Measurements from ENCODE around the gene TBL2. TPM values are rescaled to one million over a fixed set of nuclear protein-coding genes. Genes with fewer than 3 reads are reported as not detected.
"Not testable (repeated sequence)": the region's sequence is repeated elsewhere in the genome, so short reads cannot be mapped to it uniquely, and the experiment has no call there.

TBL2 gene
- total RNA-seq, 1 donor from 2014 or later, result 29.0 TPM

DNA sequence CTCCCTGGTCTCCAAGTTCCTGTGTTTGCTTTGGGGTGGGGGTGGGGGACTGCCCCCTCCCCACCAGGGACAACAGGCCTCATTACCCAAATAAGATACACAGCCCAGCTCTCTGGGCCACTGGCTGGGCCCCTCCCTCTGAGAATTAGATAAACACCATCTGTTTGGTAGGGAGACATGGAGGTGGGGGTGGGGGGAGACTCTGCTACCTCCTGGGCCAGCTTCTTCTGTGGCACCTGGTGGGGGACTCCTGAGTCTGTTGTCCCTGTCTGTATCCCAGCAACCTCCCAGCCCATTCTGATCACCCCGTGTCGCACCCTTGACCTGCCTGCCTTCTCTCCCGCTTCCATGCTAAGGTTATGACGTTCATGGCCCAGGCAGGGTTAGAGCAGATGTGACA is 40.2 kb upstream of the TBL2 start:
- peaks cover 12% of the 10 kb centered on the region for H3K4me1 ChIP-seq

DNA sequence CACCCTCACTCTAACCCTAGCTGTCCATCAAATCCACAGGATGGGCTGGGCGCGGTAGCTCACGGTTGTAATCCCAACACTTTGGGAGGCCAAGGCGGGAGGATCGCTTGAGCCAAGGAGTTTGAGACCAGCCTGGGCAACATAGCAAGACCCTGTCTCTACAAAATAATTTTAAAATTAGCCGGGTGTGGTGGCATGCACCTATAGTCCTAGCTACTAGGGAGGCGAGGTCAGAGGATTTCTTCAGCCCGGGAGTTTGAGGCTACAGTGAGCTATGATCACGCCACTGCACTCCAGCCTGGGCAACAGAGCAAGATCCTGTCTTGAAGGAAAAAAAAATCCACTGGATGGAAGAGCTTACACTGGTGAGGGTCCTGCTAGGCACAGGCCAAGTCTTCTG is 39.1 kb upstream of the TBL2 start:
- H3K9me3 ChIP-seq; intact Hi-C loops (cut with DNase I); H3K4me1 ChIP-seq; H3K4me3 ChIP-seq; H3K36me3 ChIP-seq; DNase-seq (ENCODE audit: extremely low spot score in 2 of 2); H3K27ac ChIP-seq; H3K27me3 ChIP-seq: not testable (repeated sequence)

More for the DNA sequence above, 40.2 kb upstream of the TBL2 start:
- TF ChIP-seq POLR2A (IDR thresholded peaks at IDR 0.05) (no peak), POLR2AphosphoS5 (IDR thresholded peaks at IDR 0.05; ENCODE audit: insufficient read depth in 1 of 2, low read depth in 1 of 2) (no peak)
- TF ChIP-seq, protein P1, sequence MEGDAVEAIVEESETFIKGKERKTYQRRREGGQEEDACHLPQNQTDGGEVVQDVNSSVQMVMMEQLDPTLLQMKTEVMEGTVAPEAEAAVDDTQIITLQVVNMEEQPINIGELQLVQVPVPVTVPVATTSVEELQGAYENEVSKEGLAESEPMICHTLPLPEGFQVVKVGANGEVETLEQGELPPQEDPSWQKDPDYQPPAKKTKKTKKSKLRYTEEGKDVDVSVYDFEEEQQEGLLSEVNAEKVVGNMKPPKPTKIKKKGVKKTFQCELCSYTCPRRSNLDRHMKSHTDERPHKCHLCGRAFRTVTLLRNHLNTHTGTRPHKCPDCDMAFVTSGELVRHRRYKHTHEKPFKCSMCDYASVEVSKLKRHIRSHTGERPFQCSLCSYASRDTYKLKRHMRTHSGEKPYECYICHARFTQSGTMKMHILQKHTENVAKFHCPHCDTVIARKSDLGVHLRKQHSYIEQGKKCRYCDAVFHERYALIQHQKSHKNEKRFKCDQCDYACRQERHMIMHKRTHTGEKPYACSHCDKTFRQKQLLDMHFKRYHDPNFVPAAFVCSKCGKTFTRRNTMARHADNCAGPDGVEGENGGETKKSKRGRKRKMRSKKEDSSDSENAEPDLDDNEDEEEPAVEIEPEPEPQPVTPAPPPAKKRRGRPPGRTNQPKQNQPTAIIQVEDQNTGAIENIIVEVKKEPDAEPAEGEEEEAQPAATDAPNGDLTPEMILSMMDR (IDR thresholded peaks at IDR 0.05), result no peak
- intact Hi-C loops (cut with DNase I), result no loop called here
- no peak for DNase-seq (ENCODE audit: extremely low spot score in 2 of 2)
- no peak overlapping the region for H3K27ac ChIP-seq
- no peak overlapping the region for H3K4me3 ChIP-seq
- no peaks in the 10 kb centered on the region for H3K36me3 ChIP-seq
- no peaks in the 10 kb centered on the region for H3K9me3 ChIP-seq
- no peaks in the 10 kb centered on the region for H3K27me3 ChIP-seq

DNA sequence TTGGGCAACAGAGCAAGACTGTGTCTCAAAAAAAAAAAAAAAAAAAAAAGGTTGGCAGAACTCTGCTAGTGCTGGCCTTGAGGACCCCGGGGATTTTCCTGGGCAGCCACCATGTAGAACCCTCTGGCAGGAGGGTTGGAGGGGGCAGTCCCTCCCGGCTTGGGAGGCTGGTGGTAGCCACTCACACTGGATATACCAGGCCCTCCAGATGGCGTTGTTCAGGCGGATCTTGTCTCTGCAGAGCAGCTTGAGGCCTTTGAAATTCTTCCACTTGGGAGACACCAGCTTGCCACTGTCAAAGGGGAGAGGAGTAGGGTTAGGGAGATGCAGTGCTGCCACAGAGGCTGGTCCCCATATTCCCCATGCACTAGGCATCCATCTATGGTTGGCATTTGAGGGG is 37.5 kb upstream of the TBL2 start:
- TF ChIP-seq, protein P1 (IDR thresholded peaks at IDR 0.05), result no peak
- TF ChIP-seq POLR2AphosphoS5 (IDR thresholded peaks at IDR 0.05; ENCODE audit: insufficient read depth in 1 of 2, low read depth in 1 of 2), result no peak
- TF ChIP-seq POLR2A (IDR thresholded peaks at IDR 0.05), result no peak
- no peaks in the 10 kb centered on the region for H3K27me3 ChIP-seq
- no peaks in the 10 kb centered on the region for H3K4me1 ChIP-seq
- DNase-seq (ENCODE audit: extremely low spot score in 2 of 2), result no peak
- intact Hi-C loops (cut with DNase I), result no loop called here
- H3K27ac ChIP-seq, result no peak overlapping the region
- no peaks in the 10 kb centered on the region for H3K9me3 ChIP-seq
- no peak overlapping the region for H3K4me3 ChIP-seq
- H3K36me3 ChIP-seq, result no peaks in the 10 kb centered on the region

DNA sequence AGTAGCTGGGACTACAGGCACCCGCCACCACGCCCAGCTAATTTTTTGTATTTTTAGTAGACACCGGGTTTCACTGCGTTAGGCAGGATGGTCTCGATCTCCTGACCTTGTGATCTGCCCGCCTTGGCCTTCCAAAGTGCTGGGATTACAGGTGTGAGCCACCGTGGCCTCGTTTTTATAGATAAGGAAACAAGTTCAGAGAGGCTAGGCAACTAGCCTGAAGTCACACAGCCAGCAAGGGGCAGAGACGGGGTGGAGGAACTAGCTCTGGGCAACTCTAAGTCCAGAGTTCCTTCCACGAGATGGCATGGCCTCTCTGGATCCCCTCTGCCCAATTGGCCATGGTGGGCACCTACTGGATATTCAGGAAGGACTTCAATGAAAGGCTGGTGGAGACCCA is 36.6 kb upstream of the TBL2 start:
- H3K36me3 ChIP-seq; H3K9me3 ChIP-seq; H3K27ac ChIP-seq; H3K4me1 ChIP-seq; H3K27me3 ChIP-seq; DNase-seq (ENCODE audit: extremely low spot score in 2 of 2); H3K4me3 ChIP-seq; intact Hi-C loops (cut with DNase I): not testable (repeated sequence)

DNA sequence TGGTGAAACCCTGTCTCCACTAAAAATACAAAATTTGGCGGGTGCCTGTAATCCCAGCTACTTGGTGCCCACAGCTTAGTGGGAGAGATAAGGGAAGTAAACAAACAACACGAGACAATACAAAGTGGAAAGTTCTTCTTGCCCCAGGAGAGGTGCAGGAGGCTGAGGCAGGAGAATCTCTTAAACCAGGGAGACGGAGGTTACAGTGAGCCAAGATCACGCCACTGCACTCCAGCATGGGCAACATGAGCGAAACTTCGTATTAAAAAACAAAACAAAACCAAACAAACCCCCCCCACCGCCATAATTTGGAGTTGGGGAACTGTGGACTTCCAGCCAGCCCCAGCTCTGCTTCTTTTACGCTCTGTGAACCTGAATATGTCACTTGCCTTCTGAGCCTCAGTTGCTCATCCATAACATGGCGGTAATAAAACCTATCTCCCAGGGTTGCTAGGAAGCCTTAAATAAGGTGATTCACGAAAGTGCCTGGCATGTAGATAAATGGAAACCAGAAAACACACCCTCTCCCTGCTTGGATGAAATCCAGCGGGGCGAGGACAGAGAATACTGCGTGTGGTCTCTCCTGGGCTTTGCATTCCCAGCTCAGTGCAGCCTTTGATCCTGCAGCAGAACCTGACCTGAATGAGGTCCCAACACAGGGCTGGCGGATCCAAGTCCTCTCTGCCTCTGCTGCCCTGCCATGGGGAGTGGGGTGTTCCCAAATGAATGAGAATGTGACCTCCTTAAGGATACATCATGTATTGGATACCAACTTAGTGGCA is 35.8 kb upstream of the TBL2 start:
- no peaks in the 10 kb centered on the region for H3K4me1 ChIP-seq
- no peak for DNase-seq (ENCODE audit: extremely low spot score in 2 of 2)
- no peaks in the 10 kb centered on the region for H3K9me3 ChIP-seq
- no peak overlapping the region for H3K27ac ChIP-seq
- intact Hi-C loops (cut with DNase I), result no loop called here
- TF ChIP-seq, protein P1 (IDR thresholded peaks at IDR 0.05), result no peak
- TF ChIP-seq POLR2A (IDR thresholded peaks at IDR 0.05) (no peak), POLR2AphosphoS5 (IDR thresholded peaks at IDR 0.05; ENCODE audit: insufficient read depth in 1 of 2, low read depth in 1 of 2) (no peak)
- no peaks in the 10 kb centered on the region for H3K27me3 ChIP-seq
- no peak overlapping the region for H3K4me3 ChIP-seq
- H3K36me3 ChIP-seq, result no peaks in the 10 kb centered on the region

- DNase-seq (ENCODE audit: extremely low spot score in 2 of 2), result no peak
- H3K9me3 ChIP-seq, result no peaks in the 10 kb centered on the region
- no peak overlapping the region for H3K4me3 ChIP-seq
- H3K27ac ChIP-seq, result no peak overlapping the region
- no peaks in the 10 kb centered on the region for H3K36me3 ChIP-seq
- intact Hi-C loops (cut with DNase I), result no loop called here
- H3K27me3 ChIP-seq, result no peaks in the 10 kb centered on the region
- no peaks in the 10 kb centered on the region for H3K4me1 ChIP-seq
- no peak for TF ChIP-seq POLR2AphosphoS5 (IDR thresholded peaks at IDR 0.05; ENCODE audit: insufficient read depth in 1 of 2, low read depth in 1 of 2)
Measured at GRCh38 chr7:73612598-73613269, 34.4 kb upstream of the TBL2 start.
